ENCODE data around the gene TPGS1. TPM values are rescaled to one million over a fixed set of nuclear protein-coding genes. Genes with fewer than 3 reads are reported as not detected.

TPGS1 gene
- total RNA-seq, 1 donor from 2014 or later: 18.0 TPM

DNA sequence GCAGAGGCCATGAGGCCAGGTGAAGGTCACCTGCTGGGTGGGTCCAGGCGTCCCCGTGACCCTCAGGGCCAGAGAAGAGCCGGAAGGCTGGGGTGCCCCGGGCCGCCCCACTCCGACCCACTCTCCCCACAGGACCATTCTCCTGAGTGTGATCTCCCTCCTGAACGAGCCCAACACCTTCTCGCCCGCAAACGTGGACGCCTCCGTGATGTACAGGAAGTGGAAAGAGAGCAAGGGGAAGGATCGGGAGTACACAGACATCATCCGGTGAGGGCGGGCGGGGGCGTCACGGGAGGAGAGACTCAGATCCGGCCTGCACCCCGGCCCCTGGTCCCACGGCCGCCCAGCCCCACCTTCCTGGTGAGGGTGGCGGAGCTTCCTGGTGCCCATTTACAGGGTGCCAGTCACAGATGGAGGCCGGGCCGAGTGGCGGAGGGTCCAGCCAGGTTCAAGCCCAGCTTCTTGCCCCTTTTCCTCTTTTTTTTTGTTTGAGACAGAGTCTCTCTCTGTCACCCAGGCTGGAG, 29.6 kb downstream of the TPGS1 start:
- TF ChIP-seq CTCF (IDR thresholded peaks at IDR 0.05; ENCODE audit: unreplicated experiment): no peak
- H3K27me3 Mint-ChIP-seq (ENCODE audit: unreplicated experiment): peaks cover 9% of the 10 kb centered on the region
- H3K36me3 Mint-ChIP-seq (ENCODE audit: low read depth, unreplicated experiment): peaks cover 5% of the 10 kb centered on the region
- no peak overlapping the region for H3K27ac Mint-ChIP-seq (ENCODE audit: unreplicated experiment)
- H3K9me3 Mint-ChIP-seq (ENCODE audit: unreplicated experiment): no peaks in the 10 kb centered on the region
- no peak overlapping the region for H3K4me3 Mint-ChIP-seq (ENCODE audit: unreplicated experiment)
- H3K4me1 Mint-ChIP-seq (ENCODE audit: unreplicated experiment): peaks cover 5% of the 10 kb centered on the region
- DNase-seq (ENCODE audit: low spot score): no peak

- H3K36me3 Mint-ChIP-seq (ENCODE audit: low read depth, unreplicated experiment): peaks cover 5% of the 10 kb centered on the region
- H3K4me3 Mint-ChIP-seq (ENCODE audit: unreplicated experiment): no peak overlapping the region
- no peak for DNase-seq (ENCODE audit: low spot score)
- H3K27me3 Mint-ChIP-seq (ENCODE audit: unreplicated experiment): peaks cover 7% of the 10 kb centered on the region
- no peaks in the 10 kb centered on the region for H3K9me3 Mint-ChIP-seq (ENCODE audit: unreplicated experiment)
- H3K27ac Mint-ChIP-seq (ENCODE audit: unreplicated experiment): no peak overlapping the region
- no peaks in the 10 kb centered on the region for H3K4me1 Mint-ChIP-seq (ENCODE audit: unreplicated experiment)
- no peak for TF ChIP-seq CTCF (IDR thresholded peaks at IDR 0.05; ENCODE audit: unreplicated experiment)
Measured at GRCh38 chr19:538641-539428, 31.5 kb downstream of the TPGS1 start.

DNA sequence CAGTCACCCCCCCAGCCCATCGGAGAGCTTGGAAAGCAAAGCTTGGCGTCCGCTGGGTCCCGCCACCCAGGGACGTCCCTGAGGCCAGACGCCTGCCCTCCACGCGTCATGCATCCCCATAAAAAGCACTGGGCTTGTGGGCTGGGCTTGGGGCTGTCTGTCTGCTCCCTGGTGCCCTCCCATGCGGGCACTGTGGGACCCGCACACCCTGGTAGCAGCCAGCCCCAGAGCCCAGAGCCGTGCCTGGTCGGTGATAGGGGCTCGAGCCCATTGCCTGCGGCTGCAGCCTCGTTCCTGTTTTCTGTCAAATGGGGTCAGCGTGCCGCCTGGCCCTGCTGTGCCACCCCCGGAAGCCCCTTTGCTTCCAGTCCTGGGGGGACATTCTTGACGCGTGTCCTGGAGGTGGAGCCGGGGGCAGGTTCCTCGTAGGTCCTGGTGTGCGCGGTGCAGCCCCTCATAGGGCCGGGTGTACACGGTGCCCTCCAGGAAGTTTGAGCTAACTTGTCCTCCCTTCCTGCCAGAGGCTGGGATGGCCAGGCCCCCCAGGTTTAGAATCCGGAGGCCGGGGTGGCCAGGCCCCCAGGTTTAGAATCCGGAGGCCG, 32.2 kb downstream of the TPGS1 start:
- TF ChIP-seq CTCF (IDR thresholded peaks at IDR 0.05; ENCODE audit: unreplicated experiment): no peak
- H3K9me3 Mint-ChIP-seq (ENCODE audit: unreplicated experiment): no peaks in the 10 kb centered on the region
- DNase-seq (ENCODE audit: low spot score): no peak
- no peak overlapping the region for H3K27ac Mint-ChIP-seq (ENCODE audit: unreplicated experiment)
- peaks cover 5% of the 10 kb centered on the region for H3K36me3 Mint-ChIP-seq (ENCODE audit: low read depth, unreplicated experiment)
- H3K4me1 Mint-ChIP-seq (ENCODE audit: unreplicated experiment): no peaks in the 10 kb centered on the region
- H3K27me3 Mint-ChIP-seq (ENCODE audit: unreplicated experiment): peaks cover 7% of the 10 kb centered on the region
- no peak overlapping the region for H3K4me3 Mint-ChIP-seq (ENCODE audit: unreplicated experiment)

DNA sequence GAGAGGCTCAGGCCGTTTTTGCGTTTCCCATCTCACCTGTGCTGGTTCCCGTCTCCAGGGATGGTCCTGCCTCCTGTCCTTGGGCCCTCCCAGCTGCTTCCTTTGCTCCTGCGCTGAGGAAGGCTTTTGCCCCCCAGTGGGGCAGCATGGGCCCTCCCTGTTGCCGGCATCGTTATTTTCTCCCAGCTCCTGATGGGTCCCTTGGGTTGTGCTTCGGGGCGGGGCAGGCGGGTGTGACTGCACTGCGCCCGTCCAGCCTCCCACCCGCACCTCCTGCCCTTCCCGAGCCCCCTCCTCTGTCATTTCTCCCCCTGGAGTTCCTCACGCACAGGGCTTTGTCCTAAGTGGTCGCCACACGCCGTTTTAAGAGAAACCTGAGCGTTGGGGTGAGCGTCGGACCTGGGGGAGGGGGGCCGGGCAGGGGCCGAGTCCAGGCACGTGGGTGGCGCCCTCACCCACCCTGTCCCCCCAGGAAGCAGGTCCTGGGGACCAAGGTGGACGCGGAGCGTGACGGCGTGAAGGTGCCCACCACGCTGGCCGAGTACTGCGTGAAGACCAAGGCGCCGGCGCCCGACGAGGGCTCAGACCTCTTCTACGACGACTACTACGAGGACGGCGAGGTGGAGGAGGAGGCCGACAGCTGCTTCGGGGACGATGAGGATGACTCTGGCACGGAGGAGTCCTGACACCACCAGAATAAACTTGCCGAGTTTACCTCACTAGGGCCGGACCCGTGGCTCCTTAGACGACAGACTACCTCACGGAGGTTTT, 33.8 kb downstream of the TPGS1 start:
- H3K4me3 Mint-ChIP-seq (ENCODE audit: unreplicated experiment): no peak overlapping the region
- no peaks in the 10 kb centered on the region for H3K9me3 Mint-ChIP-seq (ENCODE audit: unreplicated experiment)
- H3K4me1 Mint-ChIP-seq (ENCODE audit: unreplicated experiment): no peaks in the 10 kb centered on the region
- H3K36me3 Mint-ChIP-seq (ENCODE audit: low read depth, unreplicated experiment): peaks cover 5% of the 10 kb centered on the region
- no peak overlapping the region for H3K27ac Mint-ChIP-seq (ENCODE audit: unreplicated experiment)
- no peak for DNase-seq (ENCODE audit: low spot score)
- peaks cover 7% of the 10 kb centered on the region for H3K27me3 Mint-ChIP-seq (ENCODE audit: unreplicated experiment)
- TF ChIP-seq CTCF (IDR thresholded peaks at IDR 0.05; ENCODE audit: unreplicated experiment): no peak
